Prostate gland (tissue), 2 donors: ENCODE data around the gene NHLH2. TPM values are rescaled to one million over a fixed set of nuclear protein-coding genes. Genes with fewer than 3 reads are reported as not detected.

Experiments used
- DNase-seq: peaks from one replicate; pipeline ENCODE4 v3.0.0-alpha.2; 2019; ENCODE audit warnings: low spot score
- H3K27ac ChIP-seq, 2 donors: fragments of 200-600 bp; sonication (generic); 2 replicates each; pipeline ENCODE4 v1.5.1; 2017 to 2019
- H3K27me3 ChIP-seq: fragments of 200-600 bp; sonication (generic); replicated peaks from 2 replicates; pipeline ENCODE4 v1.5.1; 2019; ENCODE audit not compliant: insufficient read depth
- H3K36me3 ChIP-seq, 2 donors: fragments of 200-600 bp; sonication (generic); 1 replicate in 1 of 2; 2 replicates in 1 of 2; pipeline versions ENCODE4 v1.5.1 to v1.8.1; 2017 to 2019
- H3K4me1 ChIP-seq: fragments of 200-600 bp; sonication (generic); replicated peaks from 2 replicates; pipeline ENCODE4 v1.5.1; 2019
- H3K4me3 ChIP-seq, 2 donors: fragments of 200-600 bp; sonication (generic); 2 replicates each; pipeline ENCODE4 v1.5.1; 2017 to 2019
- H3K9me3 ChIP-seq: fragments of 200-600 bp; sonication (generic); 2 replicates; pipeline ENCODE4 v1.5.1; 2017
- POLR2A ChIP-seq: fragments of 450-650 bp; IDR thresholded peaks from one replicate; pipeline ENCODE4 v1.6.1; 2016; ENCODE audit warnings: antibody characterized with exemption, mild to moderate bottlenecking
- POLR2AphosphoS5 ChIP-seq: sonication (generic); formaldehyde crosslinking; IDR thresholded peaks from one replicate; pipeline ENCODE4 v1.6.1; 2017; ENCODE audit warnings: antibody characterized with exemption
- WGBS: methylation state at CpG from one replicate; pipeline ENCODE4 v1.1.5; 2018; 5-methylcytosine and 5-hydroxymethylcytosine counted together
- intact Hi-C: fragments of 100-400 bp; cut with DNase I; formaldehyde crosslinking; loops from one replicate; pipeline ENCODE4 v1.14.2; 2022
- total RNA-seq, 2 donors: library from RNA; depleted of rRNA; stranded (reverse); fragments of >200 nt; gene quantifications; one replicate each; pipeline ENCODE4 v1.1.0, GENCODE V29; 2016
- TF ChIP-seq, protein P1 (sequence below), 4 experiments: fragments of 200-600 bp in 2 of 4; fragments of 450-650 bp in 2 of 4; sonication (generic) in 2 of 4; IDR thresholded peaks; 1 replicate in 3 of 4; 2 replicates in 1 of 4; pipeline ENCODE4 v1.5.1; 2016 to 2019; ENCODE audit warnings: antibody characterized with exemption in 4 of 4, mild to moderate bottlenecking in 2 of 4, moderate library complexity in 2 of 4

NHLH2 gene
- under 1 TPM in 1 of 2 donors, not detected in 1; 0.74 TPM for total RNA-seq

DNA sequence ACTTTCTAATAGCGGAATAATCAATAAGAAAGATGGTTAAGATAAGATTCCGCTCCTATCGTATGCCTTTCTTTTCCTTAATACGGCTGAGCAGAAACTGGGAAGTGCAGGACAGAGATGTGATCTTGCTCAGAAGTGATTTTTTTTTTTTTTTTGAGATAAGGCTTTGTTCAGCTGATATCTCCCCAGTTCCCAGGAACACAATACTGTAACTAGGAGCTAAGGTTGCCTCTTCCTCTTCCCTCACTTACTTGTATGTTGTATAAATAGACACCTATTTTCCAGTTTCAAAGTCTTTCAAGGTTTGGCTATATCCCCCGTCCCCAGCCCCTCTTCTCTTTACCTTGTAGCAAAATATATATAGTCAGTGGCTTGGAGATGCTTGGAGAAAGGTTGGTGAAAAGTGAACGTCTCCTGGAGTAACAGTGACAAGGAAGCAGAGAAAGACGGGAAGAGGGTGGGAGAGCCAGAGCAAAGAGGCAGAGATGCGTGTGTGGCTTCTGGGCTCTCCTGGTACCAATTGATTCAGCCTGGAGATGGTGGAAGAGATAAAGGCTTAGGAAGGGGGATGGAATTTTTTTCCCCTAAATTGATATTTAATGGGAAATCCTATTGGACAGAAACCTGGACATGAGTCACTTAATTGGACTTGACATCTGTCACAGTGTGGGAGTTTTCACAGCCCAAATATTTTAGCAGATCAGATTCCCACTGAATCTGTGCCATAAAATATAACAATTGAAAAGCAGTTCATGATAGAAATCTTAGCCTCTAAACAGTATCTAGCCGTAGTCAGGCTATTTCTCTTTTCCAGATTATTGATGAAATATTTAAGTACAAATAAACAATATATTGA is at the start of gene NHLH2:
Gene NHLH2 (minus strand): TSS at position 522 of the 856 bp plus-strand sequence. CDS start 2,754 bp downstream, outside the sequence.
- H3K36me3 ChIP-seq, result no peaks in the 10 kb centered on the region
- WGBS, result 32% methylated on average over 9 of the region's 9 CpGs
- intact Hi-C loops, result no loop called here
- H3K9me3 ChIP-seq, result no peaks in the 10 kb centered on the region
- no peak within 1 kb of the TSS for H3K4me3 ChIP-seq
- TF ChIP-seq, protein P1, sequence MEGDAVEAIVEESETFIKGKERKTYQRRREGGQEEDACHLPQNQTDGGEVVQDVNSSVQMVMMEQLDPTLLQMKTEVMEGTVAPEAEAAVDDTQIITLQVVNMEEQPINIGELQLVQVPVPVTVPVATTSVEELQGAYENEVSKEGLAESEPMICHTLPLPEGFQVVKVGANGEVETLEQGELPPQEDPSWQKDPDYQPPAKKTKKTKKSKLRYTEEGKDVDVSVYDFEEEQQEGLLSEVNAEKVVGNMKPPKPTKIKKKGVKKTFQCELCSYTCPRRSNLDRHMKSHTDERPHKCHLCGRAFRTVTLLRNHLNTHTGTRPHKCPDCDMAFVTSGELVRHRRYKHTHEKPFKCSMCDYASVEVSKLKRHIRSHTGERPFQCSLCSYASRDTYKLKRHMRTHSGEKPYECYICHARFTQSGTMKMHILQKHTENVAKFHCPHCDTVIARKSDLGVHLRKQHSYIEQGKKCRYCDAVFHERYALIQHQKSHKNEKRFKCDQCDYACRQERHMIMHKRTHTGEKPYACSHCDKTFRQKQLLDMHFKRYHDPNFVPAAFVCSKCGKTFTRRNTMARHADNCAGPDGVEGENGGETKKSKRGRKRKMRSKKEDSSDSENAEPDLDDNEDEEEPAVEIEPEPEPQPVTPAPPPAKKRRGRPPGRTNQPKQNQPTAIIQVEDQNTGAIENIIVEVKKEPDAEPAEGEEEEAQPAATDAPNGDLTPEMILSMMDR (IDR thresholded peaks at IDR 0.05), result no peak
- TF ChIP-seq POLR2AphosphoS5 (no peak), POLR2A (no peak)
- peaks cover 30% of the 10 kb centered on the region for H3K27me3 ChIP-seq
- H3K4me1 ChIP-seq, result peaks cover 3% of the 10 kb centered on the region
- DNase-seq, result no peak
- H3K27ac ChIP-seq, result no peak within 1 kb of the TSS

DNA sequence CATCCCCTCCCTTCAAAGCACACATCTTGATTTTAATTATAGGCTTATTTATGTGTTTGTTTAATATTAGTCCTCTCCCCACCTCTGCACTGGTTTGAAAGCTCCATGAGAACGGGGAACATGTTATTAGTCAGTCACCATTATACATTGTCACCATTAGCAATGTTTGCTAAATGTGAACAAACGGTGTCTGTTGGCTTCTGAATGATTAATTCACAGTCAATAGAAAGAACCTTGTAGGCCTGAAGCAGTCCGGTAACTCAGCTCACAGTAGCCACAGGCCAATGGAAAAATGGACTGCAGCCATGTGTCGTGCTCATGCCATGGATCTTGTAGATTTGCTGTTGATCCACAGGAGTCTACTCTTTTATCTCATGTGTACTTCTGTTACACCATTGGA is 49.7 kb upstream of the NHLH2 start:
- Histone ChIP-seq H3K27ac (no peak overlapping the region), H3K4me1 (no peaks in the 10 kb centered on the region), H3K27me3 (no peaks in the 10 kb centered on the region), H3K36me3 (no peaks in the 10 kb centered on the region), H3K4me3 (no peak overlapping the region), H3K9me3 (no peaks in the 10 kb centered on the region)
- 78% methylated on average over 4 of the region's 4 CpGs for WGBS
- TF ChIP-seq POLR2A, result no peak
- TF ChIP-seq, protein P1 (IDR thresholded peaks at IDR 0.05), result no peak
- no peak for TF ChIP-seq POLR2AphosphoS5
- no peak for DNase-seq
- intact Hi-C loops, result no loop called here

DNA sequence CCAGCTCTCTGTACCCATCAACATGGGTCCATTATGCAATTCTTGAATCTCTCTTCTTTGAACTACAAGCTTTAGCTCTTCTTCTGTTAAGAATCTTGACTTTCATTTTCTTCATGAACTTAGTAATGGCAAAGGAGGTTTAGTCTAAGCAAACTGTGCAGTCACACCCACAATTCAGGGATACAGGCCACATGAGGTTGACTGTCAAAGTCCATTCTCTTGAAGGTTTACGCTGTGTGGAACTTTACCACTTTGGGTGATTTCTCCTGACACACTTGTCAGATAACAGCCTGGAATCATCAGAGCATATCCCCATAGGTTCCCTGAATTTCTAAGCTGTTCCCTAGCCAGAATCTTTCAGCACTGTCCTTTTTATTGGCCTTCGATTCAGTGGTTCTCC is 48.0 kb upstream of the NHLH2 start:
- Histone ChIP-seq H3K27ac (no peak overlapping the region), H3K27me3 (no peaks in the 10 kb centered on the region), H3K4me1 (no peaks in the 10 kb centered on the region), H3K9me3 (no peaks in the 10 kb centered on the region), H3K36me3 (no peaks in the 10 kb centered on the region), H3K4me3 (no peak overlapping the region)
- DNase-seq, result no peak
- intact Hi-C loops, result no loop called here
- TF ChIP-seq POLR2AphosphoS5 (no peak), POLR2A (no peak)
- TF ChIP-seq, protein P1 (IDR thresholded peaks at IDR 0.05), result no peak
- WGBS, result 92% methylated on average over 2 of the region's 2 CpGs

DNA sequence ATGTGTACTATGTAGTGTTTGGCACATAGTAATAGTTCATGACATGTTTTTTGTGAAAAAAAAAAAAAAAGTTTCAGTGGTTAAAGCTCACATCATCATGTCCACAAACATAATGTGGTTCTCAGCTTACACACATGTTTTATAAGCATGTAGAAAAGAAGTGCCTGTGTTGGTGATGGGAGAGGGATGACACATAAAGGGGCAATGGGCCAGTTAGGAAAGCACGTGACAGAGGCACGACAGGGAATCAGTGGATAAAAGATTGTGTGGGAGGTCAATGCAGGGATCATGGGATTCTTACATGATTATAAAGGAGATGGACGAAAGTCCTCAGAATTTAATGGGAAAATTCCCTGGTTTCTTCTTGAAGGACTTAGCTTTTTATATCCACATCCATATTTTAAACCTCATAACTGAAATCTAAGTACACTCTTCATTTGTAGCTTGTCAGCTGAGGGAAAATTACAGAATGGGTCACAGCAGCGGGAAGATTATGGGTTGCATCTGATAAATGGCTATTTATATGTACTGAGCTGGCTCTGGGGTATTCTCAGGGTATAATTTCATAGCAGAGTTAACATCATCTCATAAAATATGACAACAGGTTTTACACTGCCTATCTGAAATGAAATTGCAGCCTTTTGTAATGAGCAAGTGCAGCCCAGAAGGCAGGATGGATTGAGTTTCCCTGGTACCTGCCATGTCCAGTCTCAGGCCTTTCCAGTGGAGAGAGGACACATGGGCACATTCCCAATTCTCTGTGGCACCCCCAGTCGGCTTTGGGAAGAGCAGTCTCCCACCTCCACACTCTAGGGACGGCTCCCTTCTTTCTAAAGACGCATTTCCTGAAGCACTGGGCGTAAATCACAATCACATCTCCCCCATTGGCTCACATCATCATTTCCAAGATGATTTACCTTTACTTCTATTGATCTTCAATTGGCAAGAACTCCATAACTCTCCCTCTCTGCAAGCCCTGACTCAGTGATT is 42.3 kb upstream of the NHLH2 start:
- intact Hi-C loops, result no loop called here
- no peak for TF ChIP-seq POLR2AphosphoS5
- no peak for TF ChIP-seq POLR2A
- TF ChIP-seq, protein P1 (IDR thresholded peaks at IDR 0.05), result no peak
- 64% methylated on average over 8 of the region's 8 CpGs for WGBS

More for the DNA sequence above, 42.3 kb upstream of the NHLH2 start:
- H3K36me3 ChIP-seq, result no peaks in the 10 kb centered on the region
- no peak overlapping the region for H3K27ac ChIP-seq
- DNase-seq, result no peak
- H3K4me3 ChIP-seq, result no peak overlapping the region
- H3K9me3 ChIP-seq, result no peaks in the 10 kb centered on the region
- no peaks in the 10 kb centered on the region for H3K27me3 ChIP-seq
- H3K4me1 ChIP-seq, result no peaks in the 10 kb centered on the region
